Measurements from ENCODE around the gene EXOSC5.
"Not testable (repeated sequence)": the region's sequence is repeated elsewhere in the genome, so short reads cannot be mapped to it uniquely, and the experiment has no call there.

EXOSC5 gene

DNA sequence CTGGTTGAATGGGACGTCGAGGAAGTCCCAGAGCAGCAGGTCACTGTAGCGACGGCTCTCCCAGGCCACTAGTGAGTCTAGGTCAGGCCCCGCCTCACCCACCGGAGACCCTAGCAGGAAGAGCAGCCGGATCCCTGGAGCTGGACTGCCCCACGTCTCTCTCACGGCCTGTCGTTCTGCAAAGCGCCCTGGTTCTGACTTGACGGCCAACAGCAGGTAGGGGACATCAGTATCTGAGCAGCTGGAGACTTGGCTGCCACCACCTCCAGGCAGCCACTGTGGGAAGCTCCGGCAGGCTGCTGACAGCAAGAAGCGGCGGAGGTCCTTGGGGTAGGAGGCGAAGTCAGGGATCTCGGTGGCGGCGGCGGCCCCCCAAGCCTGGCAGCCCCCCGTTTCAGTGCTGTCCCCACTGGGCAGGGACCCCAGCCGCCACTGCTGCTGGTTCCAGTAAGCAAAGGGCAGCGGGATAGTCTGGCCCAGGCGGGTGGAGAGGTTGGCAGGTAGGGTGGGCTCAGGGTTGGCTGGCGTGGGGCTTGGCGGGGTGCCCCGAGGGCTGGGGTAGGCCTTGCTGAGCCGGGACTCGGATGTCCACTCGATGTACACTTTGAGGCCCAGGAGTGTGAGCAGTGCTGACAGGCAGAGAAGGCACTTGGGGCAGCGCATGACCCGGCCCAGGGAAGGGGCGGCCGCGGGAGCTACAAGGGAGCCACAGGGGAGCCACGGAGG is 29.1 kb upstream of the EXOSC5 start:
- DNase-seq (ENCODE audit: low read depth) = no peak

DNA sequence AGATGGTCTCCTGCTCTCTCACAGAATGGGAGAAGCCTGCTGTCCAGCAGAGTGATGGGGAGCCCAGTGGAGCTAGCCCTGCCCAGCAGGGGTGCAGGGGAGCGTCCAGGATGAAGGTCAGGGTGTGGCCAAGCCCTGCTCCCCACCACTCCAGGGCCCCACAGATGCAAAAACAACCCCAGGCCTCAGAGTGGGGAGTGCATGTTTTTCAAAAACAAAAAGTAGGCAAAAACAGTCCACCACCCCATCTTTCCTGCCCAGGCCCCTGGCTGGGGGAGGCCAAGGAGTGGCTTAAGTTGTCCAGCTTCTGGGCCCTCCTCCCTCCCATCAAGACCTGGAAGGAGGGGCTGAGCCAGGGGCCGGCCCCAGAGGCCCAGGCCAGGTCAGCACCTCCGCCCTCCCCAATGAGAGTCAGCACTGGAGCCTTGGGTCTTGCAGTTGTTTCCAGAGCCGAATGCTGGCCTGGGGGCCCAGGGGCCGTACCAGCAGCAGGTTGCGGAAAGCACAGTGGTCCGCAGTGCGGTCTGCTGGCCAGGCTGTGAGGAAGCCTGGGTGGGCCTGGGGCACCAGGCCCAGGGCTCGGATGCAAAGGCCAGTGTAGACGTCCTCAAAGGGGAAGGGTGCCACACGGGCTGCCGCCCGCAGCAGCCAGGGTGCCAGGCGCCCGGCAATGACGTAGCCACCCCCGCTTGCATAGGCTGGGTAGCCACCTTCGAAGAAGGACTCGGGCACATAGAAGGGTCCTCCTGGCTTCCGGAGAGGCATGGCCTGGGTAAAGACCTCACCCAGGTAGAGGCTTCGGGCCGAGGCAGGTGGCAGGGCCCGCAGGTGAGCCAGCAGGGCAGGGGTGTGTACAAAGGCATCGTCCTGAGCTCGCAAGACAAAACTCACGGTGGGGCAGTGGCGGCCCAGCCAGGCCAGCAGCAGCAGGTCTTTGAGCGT is 28.3 kb upstream of the EXOSC5 start:
- no peak for DNase-seq (ENCODE audit: low read depth)

- DNase-seq (ENCODE audit: low read depth) = no peak
These were observed 27.4 kb upstream of the EXOSC5 start for GRCh38 chr19:41424335-41425173.

DNA sequence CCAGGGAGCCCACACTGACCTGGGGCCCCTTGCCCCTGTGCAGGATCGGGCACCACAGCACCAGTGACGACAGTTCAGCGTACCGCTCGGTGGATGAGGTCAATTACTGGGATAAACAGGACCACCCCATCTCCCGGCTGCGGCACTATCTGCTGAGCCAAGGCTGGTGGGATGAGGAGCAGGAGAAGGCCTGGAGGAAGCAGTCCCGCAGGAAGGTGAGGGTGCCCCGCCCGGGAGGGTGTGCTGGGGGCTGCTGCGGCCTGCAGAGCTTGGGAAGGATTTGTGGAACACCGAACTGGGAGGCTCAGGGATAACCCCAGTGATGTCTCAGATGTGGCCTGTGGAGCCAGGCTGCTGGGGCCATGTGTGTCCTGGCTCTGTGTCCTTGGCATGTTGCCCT is 25.8 kb upstream of the EXOSC5 start:
- no peak for DNase-seq (ENCODE audit: low read depth)

GRCh38 chr19:41422456-41422855 is 25.3 kb upstream of the EXOSC5 start:
- no peak for DNase-seq (ENCODE audit: low read depth)

DNA sequence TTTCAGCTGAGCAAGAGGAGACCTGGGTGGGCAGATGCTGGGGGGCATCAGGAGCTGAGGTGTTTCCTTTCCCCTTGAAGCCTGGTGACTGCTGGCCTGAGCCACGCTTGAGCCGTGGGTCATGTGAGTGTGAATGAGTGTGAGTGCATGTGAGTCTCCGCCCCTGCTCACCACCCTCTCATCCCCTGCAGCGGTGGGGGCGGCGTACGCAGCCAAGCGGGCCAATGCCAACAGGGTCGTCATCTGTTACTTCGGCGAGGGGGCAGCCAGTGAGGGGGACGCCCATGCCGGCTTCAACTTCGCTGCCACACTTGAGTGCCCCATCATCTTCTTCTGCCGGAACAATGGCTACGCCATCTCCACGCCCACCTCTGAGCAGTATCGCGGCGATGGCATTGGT is 24.8 kb upstream of the EXOSC5 start:
- DNase-seq (ENCODE audit: low read depth) = no peak

DNA sequence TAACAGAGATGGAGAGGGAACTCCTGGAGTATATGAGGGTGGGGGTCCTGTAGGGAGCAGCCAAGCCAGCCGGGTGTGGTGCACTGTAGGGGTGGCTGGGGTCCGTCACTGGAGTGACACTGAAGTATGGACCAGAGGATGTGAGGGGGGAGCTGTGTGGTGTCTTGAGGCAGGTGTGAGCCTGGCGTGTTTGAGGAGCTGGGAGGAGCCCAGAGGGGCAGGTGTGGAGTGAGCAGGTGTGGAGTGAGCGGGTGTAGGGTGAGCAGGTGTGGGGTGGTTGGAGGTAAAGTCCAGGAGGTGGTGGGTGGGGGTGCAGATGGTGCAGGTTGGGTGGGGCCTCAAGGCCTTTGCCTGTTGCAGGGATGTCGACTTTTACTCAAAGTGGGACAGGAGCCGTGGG is 24.2 kb upstream of the EXOSC5 start:
- DNase-seq (ENCODE audit: low read depth) = no peak

DNA sequence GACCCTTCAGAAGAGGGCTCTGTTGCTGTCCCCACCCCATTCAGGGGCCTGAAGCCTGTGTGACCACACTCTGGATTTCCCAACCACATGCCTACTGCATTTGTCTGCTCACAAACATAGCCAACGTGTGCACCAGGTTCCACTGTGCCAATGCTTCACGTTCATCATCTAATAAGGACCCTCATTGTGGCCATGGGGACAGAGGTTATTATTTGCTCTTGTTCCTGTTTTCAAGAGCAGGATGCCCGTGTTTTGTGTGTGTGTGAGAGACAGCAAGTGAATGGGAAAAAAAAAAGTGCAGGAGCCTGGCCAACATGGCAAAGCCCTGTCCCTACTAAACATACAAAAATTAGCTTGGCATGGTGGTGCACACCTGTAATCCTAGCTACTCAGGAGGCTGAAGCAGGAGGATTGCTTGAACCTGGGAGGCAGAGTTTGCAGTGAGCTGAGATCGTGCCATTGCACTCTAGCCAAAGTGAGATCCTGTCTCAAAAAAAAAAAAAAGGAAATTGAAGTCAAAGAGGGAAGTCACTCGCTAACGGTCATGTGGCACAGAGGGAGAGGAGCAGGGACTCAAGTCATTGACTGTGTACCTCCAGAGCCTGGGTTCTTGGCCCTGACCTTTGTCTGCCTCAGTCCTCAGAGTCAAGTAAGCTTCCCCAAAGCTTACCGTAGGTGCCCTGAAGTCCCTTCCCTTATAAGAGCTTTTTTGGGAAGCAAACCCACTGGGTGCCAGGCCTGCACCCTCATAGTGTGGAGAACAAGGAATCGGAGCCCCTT is 23.1 kb upstream of the EXOSC5 start:
- no peak for DNase-seq (ENCODE audit: low read depth)

DNA sequence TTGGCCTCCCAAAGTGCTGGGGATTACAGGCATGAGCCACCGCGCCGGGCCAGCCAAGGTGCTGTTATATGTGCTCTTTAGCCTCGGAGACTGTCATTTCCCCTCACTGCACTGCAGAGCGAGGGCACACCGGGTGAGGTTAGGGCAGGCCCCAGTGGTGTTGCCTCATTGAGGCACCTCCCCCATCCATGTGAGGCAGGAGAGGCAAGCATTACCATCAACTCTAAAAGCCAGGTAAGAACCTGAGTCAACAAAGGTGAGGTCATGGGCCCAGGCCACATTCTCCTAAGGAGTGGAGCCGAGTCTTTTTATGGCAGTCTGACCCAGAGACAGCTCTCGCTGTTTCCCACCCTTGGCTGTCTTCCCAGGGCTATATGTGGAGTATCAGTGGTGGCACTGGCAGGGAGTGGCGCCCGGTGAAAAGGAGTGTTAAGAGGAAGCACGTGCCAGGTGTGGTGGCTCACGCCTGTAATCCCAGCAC is 19.1 kb upstream of the EXOSC5 start:
- DNase-seq (ENCODE audit: low read depth) = no peak

- no peak for DNase-seq (ENCODE audit: low read depth)
These were observed 18.0 kb upstream of the EXOSC5 start for GRCh38 chr19:41415154-41415571.

GRCh38 chr19:41414461-41414860 is 17.3 kb upstream of the EXOSC5 start:
- DNase-seq (ENCODE audit: low read depth) = no peak

GRCh38 chr19:41413947-41414346 is 16.8 kb upstream of the EXOSC5 start:
- no peak for DNase-seq (ENCODE audit: low read depth)

DNA sequence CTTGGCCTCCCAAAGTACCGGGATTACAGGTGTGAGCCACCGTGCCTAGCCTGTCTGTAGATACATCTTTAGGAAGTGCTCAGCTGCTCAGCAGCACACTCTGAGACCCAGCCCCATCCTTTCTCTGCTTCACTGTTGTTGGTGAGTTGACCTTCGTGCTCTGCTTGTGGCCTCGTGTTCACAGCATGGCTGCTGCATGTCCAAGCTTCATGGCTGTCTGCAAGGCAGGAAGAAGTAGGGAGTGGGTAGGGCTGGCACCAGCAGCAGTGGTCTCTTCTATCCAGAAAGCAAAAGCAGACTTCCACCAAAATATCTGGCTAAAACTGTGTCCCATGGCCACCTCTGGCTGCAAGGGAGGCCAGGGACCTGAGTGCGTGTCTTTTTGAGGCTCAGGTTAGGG is 15.8 kb upstream of the EXOSC5 start:
- no peak for DNase-seq (ENCODE audit: low read depth)

DNA sequence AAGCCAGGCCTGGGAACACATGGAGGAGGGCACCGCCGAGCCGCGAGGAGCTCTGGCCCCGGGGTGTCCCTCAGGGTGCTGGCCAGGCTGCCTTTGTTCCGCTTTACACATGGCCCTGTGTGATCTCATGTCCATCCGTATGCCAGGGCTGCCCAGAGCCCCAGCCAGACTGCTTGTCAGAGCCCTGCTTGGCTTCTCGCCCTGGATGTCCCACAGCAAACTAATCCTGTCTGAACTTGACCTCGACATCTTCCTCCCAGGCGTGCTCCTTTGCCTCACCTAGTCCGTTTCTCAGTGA is 14.8 kb upstream of the EXOSC5 start:
- DNase-seq (ENCODE audit: low read depth) = no peak

DNA sequence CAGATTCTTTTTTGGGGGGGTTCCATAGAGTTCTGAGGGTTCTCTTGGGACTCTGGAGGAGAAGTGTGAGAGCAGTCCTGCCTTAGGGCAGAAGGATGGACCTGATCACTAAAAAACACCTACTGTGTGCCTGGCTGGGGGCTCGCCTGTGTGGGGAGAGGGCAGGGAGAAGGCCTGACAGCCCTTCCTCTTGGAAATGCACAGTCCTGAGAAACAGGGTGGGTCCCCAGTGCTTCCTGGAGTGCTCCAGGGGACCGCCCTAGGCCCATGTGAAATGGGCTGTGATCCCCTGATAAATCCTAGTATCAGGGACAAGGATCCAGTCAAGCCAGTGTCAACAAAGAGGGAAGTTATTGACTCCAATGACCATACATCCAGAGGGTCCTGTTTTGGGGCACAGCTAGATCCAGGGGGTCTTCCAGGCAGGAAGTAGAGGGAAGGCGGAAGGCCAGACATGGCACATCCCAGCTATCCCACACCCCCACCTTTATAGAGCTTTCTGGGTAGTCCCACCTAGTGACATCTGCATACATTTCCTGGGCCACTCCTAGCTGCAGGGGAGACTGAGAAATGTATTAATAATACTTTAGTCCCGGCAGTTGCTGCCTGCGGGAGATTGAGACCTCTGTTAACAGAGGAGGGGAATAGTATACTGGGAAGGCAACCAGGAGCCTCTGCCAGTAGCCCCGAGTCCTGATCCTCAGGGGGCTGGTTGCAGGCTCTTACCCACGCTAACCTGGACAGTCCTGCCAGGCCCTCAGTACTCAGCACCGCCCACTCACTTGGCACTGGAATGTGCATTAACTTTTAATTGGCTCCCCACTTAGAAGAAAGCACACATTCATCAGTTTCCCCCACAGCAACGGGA is 14.2 kb upstream of the EXOSC5 start:
- no peak for DNase-seq (ENCODE audit: low read depth)

GRCh38 chr19:41410336-41411054 is 13.3 kb upstream of the EXOSC5 start:
- no peak for DNase-seq (ENCODE audit: low read depth)

GRCh38 chr19:41409288-41409687 is 12.1 kb upstream of the EXOSC5 start:
- DNase-seq (ENCODE audit: low read depth) = no peak

DNA sequence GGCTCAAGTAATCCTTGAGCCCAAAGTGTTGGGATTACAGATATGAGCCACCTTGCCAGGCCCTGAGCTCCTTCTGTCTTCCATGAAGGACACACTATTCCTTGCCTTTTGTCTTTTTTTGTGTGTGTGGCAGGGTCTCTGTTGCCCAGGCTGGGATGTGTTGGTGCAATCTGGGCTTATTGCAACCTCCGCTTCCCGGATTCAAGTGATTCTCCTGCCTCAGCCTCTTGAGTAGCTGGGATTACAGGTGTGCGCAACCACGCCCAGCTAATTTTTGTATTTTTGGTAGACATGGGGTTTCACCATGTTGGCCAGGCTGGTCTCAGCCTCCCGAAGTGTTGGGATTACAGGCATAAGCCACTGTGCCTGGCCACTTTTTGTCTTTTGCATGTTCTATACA is 11.7 kb upstream of the EXOSC5 start:
- not testable (repeated sequence) for DNase-seq (ENCODE audit: low read depth)

GRCh38 chr19:41408256-41408655 is 11.1 kb upstream of the EXOSC5 start:
- DNase-seq (ENCODE audit: low read depth) = no peak

- DNase-seq (ENCODE audit: low read depth) = no peak
These were observed 10.1 kb upstream of the EXOSC5 start for GRCh38 chr19:41407271-41407670.

Data from fibroblast of gingiva (primary cell).